Measurements from ENCODE around the gene LNX1. TPM values are rescaled to one million over a fixed set of nuclear protein-coding genes. Genes with fewer than 3 reads are reported as not detected.

Gene LNX1
- total and polyA plus RNA-seq, 2 donors, result 1.6 to 6.4 TPM

GRCh38 chr4:53582194-53582593 is 9.1 kb downstream of the LNX1 start:
- Histone ChIP-seq H3K36me3 (ENCODE audit: control insufficient read depth in 2 of 2, insufficient read depth in 2 of 2, low read length in 1 of 2) (no peaks in the 10 kb centered on the region), H3K4me3 (ENCODE audit: low read length in 2 of 2) (no peak overlapping the region), H3K9me3 (ENCODE audit: control insufficient read depth in 2 of 2, insufficient read depth in 1 of 2, low read length in 1 of 2) (no peaks in the 10 kb centered on the region), H3K27ac (ENCODE audit: low read depth in 1 of 2, low read length in 1 of 2) (no peak overlapping the region), H3K27me3 (ENCODE audit: control insufficient read depth in 2 of 2, insufficient read depth in 1 of 2, low read length in 1 of 2) (no peaks in the 10 kb centered on the region), H3K4me1 (ENCODE audit: control insufficient read depth in 2 of 2, insufficient read depth in 2 of 2, low read length in 2 of 2) (no peaks in the 10 kb centered on the region)
- DNase-seq (ENCODE audit: low read depth in 6 of 9, low spot score in 9 of 9), result no peak
- WGBS, result 79% methylated on average over 4 of the region's 4 CpGs

- 94% methylated on average over 3 of the region's 3 CpGs for WGBS
- H3K36me3 ChIP-seq (ENCODE audit: control insufficient read depth in 2 of 2, insufficient read depth in 2 of 2, low read length in 1 of 2), result no peaks in the 10 kb centered on the region
- no peaks in the 10 kb centered on the region for H3K9me3 ChIP-seq (ENCODE audit: control insufficient read depth in 2 of 2, insufficient read depth in 1 of 2, low read length in 1 of 2)
- no peaks in the 10 kb centered on the region for H3K27me3 ChIP-seq (ENCODE audit: control insufficient read depth in 2 of 2, insufficient read depth in 1 of 2, low read length in 1 of 2)
- no peak for DNase-seq (ENCODE audit: low read depth in 6 of 9, low spot score in 9 of 9)
- no peak overlapping the region for H3K27ac ChIP-seq (ENCODE audit: low read depth in 1 of 2, low read length in 1 of 2)
- no peak overlapping the region for H3K4me3 ChIP-seq (ENCODE audit: low read length in 2 of 2)
- H3K4me1 ChIP-seq (ENCODE audit: control insufficient read depth in 2 of 2, insufficient read depth in 2 of 2, low read length in 2 of 2), result no peaks in the 10 kb centered on the region
These were observed 11.0 kb downstream of the LNX1 start for GRCh38 chr4:53580274-53580673.

GRCh38 chr4:53579826-53580225 is 11.5 kb downstream of the LNX1 start:
- Histone ChIP-seq H3K9me3 (ENCODE audit: control insufficient read depth in 2 of 2, insufficient read depth in 1 of 2, low read length in 1 of 2) (no peaks in the 10 kb centered on the region), H3K4me3 (ENCODE audit: low read length in 2 of 2) (no peak overlapping the region), H3K27ac (ENCODE audit: low read depth in 1 of 2, low read length in 1 of 2) (no peak overlapping the region), H3K36me3 (ENCODE audit: control insufficient read depth in 2 of 2, insufficient read depth in 2 of 2, low read length in 1 of 2) (no peaks in the 10 kb centered on the region), H3K4me1 (ENCODE audit: control insufficient read depth in 2 of 2, insufficient read depth in 2 of 2, low read length in 2 of 2) (no peaks in the 10 kb centered on the region), H3K27me3 (ENCODE audit: control insufficient read depth in 2 of 2, insufficient read depth in 1 of 2, low read length in 1 of 2) (no peaks in the 10 kb centered on the region)
- 95% methylated on average over 3 of the region's 3 CpGs for WGBS
- DNase-seq (ENCODE audit: low read depth in 6 of 9, low spot score in 9 of 9), result no peak

GRCh38 chr4:53576676-53577372 is 14.5 kb downstream of the LNX1 start:
- Histone ChIP-seq H3K4me3 (ENCODE audit: low read length in 2 of 2) (no peak overlapping the region), H3K9me3 (ENCODE audit: control insufficient read depth in 2 of 2, insufficient read depth in 1 of 2, low read length in 1 of 2) (no peaks in the 10 kb centered on the region), H3K27me3 (ENCODE audit: control insufficient read depth in 2 of 2, insufficient read depth in 1 of 2, low read length in 1 of 2) (no peaks in the 10 kb centered on the region), H3K36me3 (ENCODE audit: control insufficient read depth in 2 of 2, insufficient read depth in 2 of 2, low read length in 1 of 2) (no peaks in the 10 kb centered on the region), H3K27ac (ENCODE audit: low read depth in 1 of 2, low read length in 1 of 2) (no peak overlapping the region), H3K4me1 (ENCODE audit: control insufficient read depth in 2 of 2, insufficient read depth in 2 of 2, low read length in 2 of 2) (no peaks in the 10 kb centered on the region)
- 48% methylated on average over 2 of the region's 2 CpGs for whole genome bisulfite sequencing
- DNase-seq (ENCODE audit: low read depth in 6 of 9, low spot score in 9 of 9), result no peak

GRCh38 chr4:53576071-53576617 is 15.1 kb downstream of the LNX1 start:
- DNase-seq (ENCODE audit: low read depth in 6 of 9, low spot score in 9 of 9), result no peak
- no peaks in the 10 kb centered on the region for H3K4me1 ChIP-seq (ENCODE audit: control insufficient read depth in 2 of 2, insufficient read depth in 2 of 2, low read length in 2 of 2)
- H3K27ac ChIP-seq (ENCODE audit: low read depth in 1 of 2, low read length in 1 of 2), result no peak overlapping the region
- no peak overlapping the region for H3K4me3 ChIP-seq (ENCODE audit: low read length in 2 of 2)
- 97% methylated on average over 9 of the region's 9 CpGs for WGBS
- H3K36me3 ChIP-seq (ENCODE audit: control insufficient read depth in 2 of 2, insufficient read depth in 2 of 2, low read length in 1 of 2), result no peaks in the 10 kb centered on the region
- no peaks in the 10 kb centered on the region for H3K9me3 ChIP-seq (ENCODE audit: control insufficient read depth in 2 of 2, insufficient read depth in 1 of 2, low read length in 1 of 2)
- H3K27me3 ChIP-seq (ENCODE audit: control insufficient read depth in 2 of 2, insufficient read depth in 1 of 2, low read length in 1 of 2), result no peaks in the 10 kb centered on the region

GRCh38 chr4:53575552-53575951 is 15.7 kb downstream of the LNX1 start:
- Histone ChIP-seq H3K4me3 (ENCODE audit: low read length in 2 of 2) (no peak overlapping the region), H3K27me3 (ENCODE audit: control insufficient read depth in 2 of 2, insufficient read depth in 1 of 2, low read length in 1 of 2) (no peaks in the 10 kb centered on the region), H3K27ac (ENCODE audit: low read depth in 1 of 2, low read length in 1 of 2) (no peak overlapping the region), H3K9me3 (ENCODE audit: control insufficient read depth in 2 of 2, insufficient read depth in 1 of 2, low read length in 1 of 2) (no peaks in the 10 kb centered on the region), H3K4me1 (ENCODE audit: control insufficient read depth in 2 of 2, insufficient read depth in 2 of 2, low read length in 2 of 2) (no peaks in the 10 kb centered on the region), H3K36me3 (ENCODE audit: control insufficient read depth in 2 of 2, insufficient read depth in 2 of 2, low read length in 1 of 2) (no peaks in the 10 kb centered on the region)
- 96% methylated on average over 4 of the region's 4 CpGs for WGBS
- no peak for DNase-seq (ENCODE audit: low read depth in 6 of 9, low spot score in 9 of 9)

- Histone ChIP-seq H3K4me3 (ENCODE audit: low read length in 2 of 2) (no peak overlapping the region), H3K36me3 (ENCODE audit: control insufficient read depth in 2 of 2, insufficient read depth in 2 of 2, low read length in 1 of 2) (no peaks in the 10 kb centered on the region), H3K27me3 (ENCODE audit: control insufficient read depth in 2 of 2, insufficient read depth in 1 of 2, low read length in 1 of 2) (no peaks in the 10 kb centered on the region), H3K4me1 (ENCODE audit: control insufficient read depth in 2 of 2, insufficient read depth in 2 of 2, low read length in 2 of 2) (no peaks in the 10 kb centered on the region), H3K27ac (ENCODE audit: low read depth in 1 of 2, low read length in 1 of 2) (no peak overlapping the region), H3K9me3 (ENCODE audit: control insufficient read depth in 2 of 2, insufficient read depth in 1 of 2, low read length in 1 of 2) (no peaks in the 10 kb centered on the region)
- DNase-seq (ENCODE audit: low read depth in 6 of 9, low spot score in 9 of 9), result no peak
- WGBS, result 98% methylated on average over 1 of the region's 1 CpG
These were observed 16.8 kb downstream of the LNX1 start for GRCh38 chr4:53574528-53574927.

GRCh38 chr4:53573696-53574095 is 17.6 kb downstream of the LNX1 start:
- no peak overlapping the region for H3K4me3 ChIP-seq (ENCODE audit: low read length in 2 of 2)
- DNase-seq (ENCODE audit: low read depth in 6 of 9, low spot score in 9 of 9), result no peak
- no peak overlapping the region for H3K27ac ChIP-seq (ENCODE audit: low read depth in 1 of 2, low read length in 1 of 2)
- H3K9me3 ChIP-seq (ENCODE audit: control insufficient read depth in 2 of 2, insufficient read depth in 1 of 2, low read length in 1 of 2), result no peaks in the 10 kb centered on the region
- no peaks in the 10 kb centered on the region for H3K27me3 ChIP-seq (ENCODE audit: control insufficient read depth in 2 of 2, insufficient read depth in 1 of 2, low read length in 1 of 2)
- H3K4me1 ChIP-seq (ENCODE audit: control insufficient read depth in 2 of 2, insufficient read depth in 2 of 2, low read length in 2 of 2), result no peaks in the 10 kb centered on the region
- WGBS, result 78% methylated on average over 3 of the region's 3 CpGs
- no peaks in the 10 kb centered on the region for H3K36me3 ChIP-seq (ENCODE audit: control insufficient read depth in 2 of 2, insufficient read depth in 2 of 2, low read length in 1 of 2)

- H3K27me3 ChIP-seq (ENCODE audit: control insufficient read depth in 2 of 2, insufficient read depth in 1 of 2, low read length in 1 of 2), result no peaks in the 10 kb centered on the region
- H3K4me3 ChIP-seq (ENCODE audit: low read length in 2 of 2), result no peak overlapping the region
- DNase-seq (ENCODE audit: low read depth in 6 of 9, low spot score in 9 of 9), result no peak
- WGBS, result 87% methylated on average over 2 of the region's 2 CpGs
- H3K9me3 ChIP-seq (ENCODE audit: control insufficient read depth in 2 of 2, insufficient read depth in 1 of 2, low read length in 1 of 2), result no peaks in the 10 kb centered on the region
- H3K4me1 ChIP-seq (ENCODE audit: control insufficient read depth in 2 of 2, insufficient read depth in 2 of 2, low read length in 2 of 2), result no peaks in the 10 kb centered on the region
- H3K36me3 ChIP-seq (ENCODE audit: control insufficient read depth in 2 of 2, insufficient read depth in 2 of 2, low read length in 1 of 2), result no peaks in the 10 kb centered on the region
- no peak overlapping the region for H3K27ac ChIP-seq (ENCODE audit: low read depth in 1 of 2, low read length in 1 of 2)
These were observed 18.7 kb downstream of the LNX1 start for GRCh38 chr4:53572600-53572994.

All from thymus (tissue), 11 donors.